GM13977 (cell line): ENCODE results near the gene DPEP3.
"Not testable (repeated sequence)": the region's sequence is repeated elsewhere in the genome, so short reads cannot be mapped to it uniquely, and the experiment has no call there.

Experiments
- DNase-seq: peaks from one replicate; pipeline ENCODE4 v3.0.0; 2012; ENCODE audit warnings: low spot score
- CTCF ChIP-seq: IDR thresholded peaks from 2 replicates; pipeline ENCODE4 v1.5.1; 2012; ENCODE audit warnings: mild to moderate bottlenecking, control low read depth; ENCODE audit not compliant: insufficient read depth; ENCODE audit errors: extremely low read depth, missing control alignments
- in situ Hi-C: fragments of 300-500 bp; cut with MboI; formaldehyde crosslinking; loops from one replicate; pipeline ENCODE4 v1.12.0; 2022; ENCODE audit warnings: low sequenced_read_pairs, low pct_unique_long_range_greater_than_20kb, mixed read lengths, inconsistent platforms; ENCODE audit not compliant: unreplicated experiment

The DPEP3 gene

GRCh38 chr16:67982011-67982696 lies 1.9 kb upstream of the DPEP3 start:
- no peak for DNase-seq
- in situ Hi-C loops = no loop called here

DNA sequence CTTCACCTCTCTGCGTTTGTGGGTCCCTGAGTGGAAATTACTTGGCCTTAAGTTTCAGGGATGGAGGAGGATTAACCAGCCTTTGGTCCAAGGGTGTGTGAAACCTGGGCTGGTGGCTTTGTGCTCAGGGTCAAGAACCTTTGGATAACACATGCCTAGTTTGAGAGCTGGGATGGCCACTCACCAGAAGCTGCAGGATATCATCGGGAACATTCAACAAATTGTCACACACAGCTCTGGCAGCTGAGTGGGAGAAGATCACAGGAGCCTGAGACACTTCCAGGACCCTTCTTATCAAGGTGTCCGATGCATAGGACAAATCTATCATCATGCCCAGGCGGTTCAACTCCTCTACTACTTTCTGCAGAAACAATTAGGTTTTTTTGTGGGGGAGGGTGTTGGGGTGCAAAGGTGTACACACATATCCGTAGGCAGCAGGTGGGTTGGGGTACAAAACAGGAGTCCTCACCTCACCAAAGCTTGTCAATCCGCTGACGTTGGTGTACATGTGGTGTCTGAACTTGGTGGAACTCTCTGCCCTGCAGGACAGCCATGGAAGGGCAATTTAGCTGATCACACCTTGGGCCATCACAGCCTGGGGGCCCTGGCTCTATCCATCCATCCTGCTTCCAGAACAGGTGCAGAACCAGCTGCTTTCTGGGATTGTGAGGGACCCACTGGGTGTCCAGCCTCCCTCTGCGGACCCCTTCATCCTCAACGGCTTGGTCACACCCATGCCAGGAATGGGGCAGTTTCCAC lies 2.7 kb downstream of the DPEP3 start:
- in situ Hi-C loops = no loop called here
- TF ChIP-seq CTCF = no peak
- DNase-seq = no peak

More at GRCh38 chr16:67982011-67982696, 1.9 kb upstream of the DPEP3 start:
- no peak for TF ChIP-seq CTCF

GRCh38 chr16:67977005-67977404 lies 3.3 kb downstream of the DPEP3 start:
- DNase-seq = no peak
- no peak for TF ChIP-seq CTCF
- in situ Hi-C loops = no loop called here

DNA sequence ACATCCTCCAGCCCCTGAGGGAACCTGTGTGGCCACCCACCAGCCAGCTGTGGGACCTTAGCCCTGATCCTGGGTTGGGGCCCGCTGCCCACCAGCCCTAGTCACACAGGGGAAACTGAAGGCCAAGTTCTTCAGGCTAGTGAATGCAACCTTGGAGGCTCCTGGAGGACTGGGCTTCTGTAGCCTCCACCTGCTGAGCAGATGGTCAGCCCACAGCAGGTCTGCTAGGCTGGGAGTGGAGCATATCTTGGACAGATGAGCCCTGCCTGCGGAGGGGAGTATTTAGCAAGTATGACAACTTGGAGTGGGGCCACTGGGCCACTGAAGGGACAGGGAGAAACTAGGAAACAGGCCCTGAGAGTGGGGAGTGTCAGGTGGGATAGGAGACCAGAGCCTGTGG lies 4.1 kb downstream of the DPEP3 start:
- in situ Hi-C loops = no loop called here
- TF ChIP-seq CTCF = no peak
- no peak for DNase-seq

DNA sequence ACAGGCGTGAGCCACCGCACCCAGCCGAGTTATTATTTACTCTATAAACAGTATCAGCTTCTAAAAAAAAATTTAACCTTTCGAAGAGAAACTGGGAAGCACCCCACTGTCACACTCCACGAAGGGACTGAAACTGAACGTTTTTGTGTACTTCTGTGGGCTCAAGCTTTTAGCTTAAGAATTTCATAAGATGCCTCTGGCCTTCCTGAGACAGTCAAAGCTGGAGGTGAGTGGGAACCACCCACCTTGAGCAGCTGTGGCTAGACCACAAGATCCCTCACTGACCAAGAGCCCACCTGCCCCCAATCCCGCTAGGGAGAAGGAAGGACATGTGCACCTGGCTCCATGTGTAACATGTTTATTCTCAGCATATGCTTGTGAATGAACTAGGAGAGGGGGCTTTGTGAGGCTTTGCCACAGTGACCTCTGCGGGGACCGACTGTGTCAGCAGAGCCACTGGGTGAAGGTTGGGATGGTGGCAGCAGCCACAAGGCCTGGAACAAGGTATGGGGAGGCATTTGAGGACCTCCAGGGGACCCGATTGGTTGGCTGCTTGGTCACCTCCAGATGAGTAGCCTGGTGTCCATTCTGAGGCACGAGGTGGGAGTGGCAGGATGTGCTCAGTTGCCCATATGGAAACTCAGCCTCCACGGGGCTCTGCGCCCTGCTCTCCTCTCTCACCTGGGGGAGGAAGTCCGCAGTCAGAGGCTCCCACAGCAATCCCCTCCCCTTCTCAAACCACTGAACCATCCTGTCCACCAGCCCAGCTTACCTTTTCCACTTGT lies 4.8 kb downstream of the DPEP3 start:
- in situ Hi-C loops = no loop called here
- DNase-seq = no peak
- TF ChIP-seq CTCF = no peak

DNA sequence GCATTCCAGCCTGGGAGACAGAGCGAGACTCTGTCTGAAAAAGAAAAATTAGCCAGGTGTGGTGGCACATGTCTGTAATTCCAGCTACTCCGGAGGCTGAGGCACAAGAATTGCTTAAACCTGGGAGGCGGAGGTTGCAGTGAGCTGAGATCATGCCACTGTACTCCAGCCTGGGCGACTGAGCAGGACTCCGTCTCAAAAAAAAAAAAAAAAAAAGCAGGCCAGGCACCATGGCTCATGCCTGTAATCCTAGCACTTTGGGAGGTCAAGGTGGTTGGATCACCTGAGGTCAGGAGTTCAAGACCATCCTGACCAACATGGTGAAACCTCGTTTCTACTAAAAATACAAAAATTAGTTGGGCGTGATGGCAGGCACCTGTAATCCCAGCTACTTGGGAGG lies 8.0 kb downstream of the DPEP3 start:
- in situ Hi-C loops, DNase-seq: not testable (repeated sequence)

DNA sequence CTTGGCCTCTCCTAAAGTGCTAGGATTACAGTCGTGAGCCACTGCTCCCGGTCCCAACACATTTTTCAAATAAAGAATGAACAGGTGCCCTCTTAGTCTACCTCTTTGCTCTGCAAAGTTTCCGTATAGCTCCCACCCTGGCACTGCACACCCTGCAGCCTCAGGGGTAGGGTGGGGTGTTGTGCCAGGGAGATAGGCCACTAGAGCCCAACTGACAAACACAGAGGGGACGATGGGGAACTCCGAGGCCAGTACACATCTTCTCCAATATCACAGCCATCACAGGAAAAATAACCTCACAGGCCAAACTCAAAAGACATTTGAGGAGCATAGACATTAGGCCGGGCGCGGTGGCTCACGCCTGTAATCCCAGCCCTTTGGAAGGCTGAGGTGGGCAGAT lies 9.2 kb downstream of the DPEP3 start:
- TF ChIP-seq CTCF = no peak
- in situ Hi-C loops = no loop called here
- DNase-seq = no peak
